GM21526 (cell line): Measurements from ENCODE around the gene MCF2.

ENCODE experiments used
- ATAC-seq: cut with Tn5 transposase; IDR thresholded peaks from one replicate; pipeline ENCODE4 v1.9.1; 2021; ENCODE audit warnings: moderate library complexity; ENCODE audit not compliant: unreplicated experiment, low FRiP score

MCF2 gene

DNA sequence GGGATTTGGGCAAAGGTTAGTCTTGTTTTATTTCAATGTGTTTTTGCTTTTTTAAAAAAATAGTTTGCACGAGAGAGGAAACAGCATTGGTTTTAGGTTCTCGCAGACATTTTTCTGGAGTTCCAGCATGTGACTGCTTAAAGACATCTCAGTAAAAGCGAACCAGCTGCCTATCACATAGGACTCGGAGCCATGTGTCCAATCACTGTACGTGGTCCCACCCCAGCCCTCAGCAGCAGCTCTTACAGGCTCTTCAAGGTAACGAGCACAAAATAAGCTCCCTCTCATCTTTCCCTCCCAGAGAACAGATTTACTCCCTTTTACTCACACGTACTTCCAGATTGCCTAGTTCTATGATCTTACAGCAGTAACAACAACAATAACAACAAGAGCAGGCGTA lies 68.7 kb downstream of the MCF2 start:
- no peak for ATAC-seq

DNA sequence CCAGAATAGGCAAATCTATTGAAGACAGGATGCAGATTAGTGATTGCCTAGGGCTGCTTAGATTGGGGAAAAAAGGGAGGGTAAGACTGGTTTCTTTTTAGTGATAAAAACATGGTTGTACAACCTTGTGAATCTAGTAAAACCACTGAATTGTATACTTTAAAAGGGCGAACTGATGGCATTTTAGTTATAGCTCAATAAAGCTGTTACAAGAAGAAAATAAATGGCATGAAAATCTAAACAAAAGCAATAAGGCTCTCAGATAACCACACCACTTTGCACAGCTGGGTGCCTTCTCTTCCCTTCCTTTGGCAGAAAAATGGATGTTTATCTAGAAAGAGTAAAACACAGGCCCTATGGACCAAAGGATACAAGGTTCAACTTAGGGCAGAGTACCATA lies 107.9 kb downstream of the MCF2 start:
- no peak for ATAC-seq

DNA sequence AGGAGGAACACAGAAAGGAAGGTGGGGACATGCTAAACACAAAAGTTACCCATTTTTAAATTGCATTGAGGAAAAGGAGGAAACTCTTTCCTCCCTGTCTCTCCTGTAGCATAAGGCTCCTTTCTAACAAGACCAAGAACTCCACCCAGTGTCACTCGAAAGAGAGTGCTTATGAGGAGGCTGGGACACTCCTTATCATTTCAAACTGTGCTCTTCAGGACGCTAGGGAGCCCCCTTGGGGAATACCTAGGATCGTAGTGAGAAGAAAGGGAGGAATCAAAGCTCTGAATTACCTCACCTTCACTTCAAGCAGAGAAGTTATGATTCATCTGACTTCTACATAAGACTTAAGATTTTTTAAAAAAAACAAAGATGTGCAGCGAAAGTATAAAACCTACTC lies 111.9 kb downstream of the MCF2 start:
- no peak for ATAC-seq

DNA sequence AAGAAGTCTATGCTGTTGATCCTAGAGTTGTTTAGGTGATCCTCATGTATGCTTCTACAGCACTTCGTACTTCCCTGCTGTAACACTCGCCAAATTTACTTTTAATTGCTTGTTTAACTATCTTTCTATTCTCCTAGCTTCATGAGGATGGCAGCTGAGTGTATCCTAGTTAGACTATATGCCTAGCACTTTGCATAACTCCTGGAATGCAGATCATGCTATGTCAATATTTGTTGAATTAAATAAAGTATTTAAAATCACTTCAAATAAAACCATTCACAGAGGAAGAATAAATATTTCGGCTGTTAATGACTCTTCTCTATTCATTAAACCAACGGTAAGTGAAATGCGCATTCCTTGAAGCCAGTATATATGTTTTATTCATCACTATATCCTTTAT lies 122.4 kb downstream of the MCF2 start:
- ATAC-seq: no peak

DNA sequence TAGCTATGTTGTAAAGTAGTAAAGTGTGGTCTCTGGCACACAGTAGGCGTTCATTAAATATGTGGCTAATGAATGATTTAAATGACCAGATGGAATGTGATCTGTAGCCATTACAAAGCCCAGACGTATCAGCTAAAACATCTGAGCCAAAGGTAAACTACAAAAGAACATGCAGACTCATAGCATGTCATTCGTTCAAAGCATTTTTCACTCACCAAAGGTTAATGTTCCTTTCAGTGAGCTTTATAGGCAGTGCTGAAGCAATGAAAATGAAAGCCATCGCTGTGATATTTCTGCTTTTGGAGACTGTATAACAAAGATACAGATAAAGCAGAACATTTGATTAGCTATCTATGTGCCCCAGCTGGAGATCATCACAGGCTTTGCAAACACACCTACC lies 126.9 kb downstream of the MCF2 start:
- ATAC-seq: no peak

DNA sequence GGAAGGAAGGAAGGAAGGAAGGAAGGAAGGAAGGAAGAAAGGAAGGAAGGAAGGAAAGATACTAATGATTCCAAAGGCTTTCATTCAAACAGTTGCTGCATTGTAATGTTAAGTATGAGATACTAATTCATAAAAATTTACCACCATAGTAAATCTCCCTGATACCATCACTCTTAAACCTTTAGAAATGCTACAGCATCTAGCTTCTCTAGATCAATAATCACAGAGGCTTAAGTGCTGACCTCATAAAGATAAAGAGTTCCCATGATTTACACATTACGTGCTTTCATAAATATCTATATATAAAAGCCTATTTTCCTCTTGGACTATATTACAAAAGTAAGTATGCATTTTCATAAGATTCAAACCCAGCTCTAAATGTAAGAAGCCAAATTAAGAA lies 141.0 kb downstream of the MCF2 start:
- ATAC-seq: no peak

DNA sequence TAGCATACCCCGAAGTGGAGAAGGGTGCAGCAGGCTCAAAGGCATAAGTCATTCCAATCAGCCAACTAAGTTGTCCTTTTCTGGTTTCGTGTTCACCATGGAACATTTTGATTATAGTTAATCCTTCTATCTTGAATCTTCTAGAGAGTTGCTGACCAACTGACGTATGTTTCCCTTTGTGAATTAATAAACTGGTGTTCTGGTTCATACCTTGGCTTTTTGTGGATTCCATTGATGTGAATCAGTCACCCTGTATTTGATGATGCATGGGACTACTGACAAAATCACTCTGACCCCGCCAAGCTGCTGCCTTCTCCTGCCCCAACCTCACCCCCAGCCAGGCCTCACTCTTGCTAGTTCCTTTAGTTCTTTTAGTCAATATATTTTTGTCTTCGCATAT lies 144.7 kb downstream of the MCF2 start:
- no peak for ATAC-seq

DNA sequence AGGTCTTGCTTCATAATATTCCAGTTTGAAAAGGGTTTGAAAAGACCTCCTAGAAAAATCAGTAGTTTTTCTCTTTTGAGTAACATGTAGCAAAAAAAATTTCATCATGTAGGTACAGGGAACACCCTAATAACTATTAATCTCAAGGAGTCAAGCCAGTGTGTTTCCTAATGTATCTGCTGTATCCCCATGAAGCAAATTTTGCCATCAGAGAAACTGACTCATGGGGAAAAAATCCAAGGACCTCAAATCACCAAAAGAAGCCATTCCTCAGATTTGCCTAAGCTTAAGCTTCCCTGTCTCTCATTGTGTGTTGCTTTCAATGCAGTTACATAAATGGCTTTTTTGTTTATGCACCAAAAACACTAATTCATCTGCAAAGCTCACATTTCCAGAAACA lies 147.7 kb downstream of the MCF2 start:
- ATAC-seq: no peak

DNA sequence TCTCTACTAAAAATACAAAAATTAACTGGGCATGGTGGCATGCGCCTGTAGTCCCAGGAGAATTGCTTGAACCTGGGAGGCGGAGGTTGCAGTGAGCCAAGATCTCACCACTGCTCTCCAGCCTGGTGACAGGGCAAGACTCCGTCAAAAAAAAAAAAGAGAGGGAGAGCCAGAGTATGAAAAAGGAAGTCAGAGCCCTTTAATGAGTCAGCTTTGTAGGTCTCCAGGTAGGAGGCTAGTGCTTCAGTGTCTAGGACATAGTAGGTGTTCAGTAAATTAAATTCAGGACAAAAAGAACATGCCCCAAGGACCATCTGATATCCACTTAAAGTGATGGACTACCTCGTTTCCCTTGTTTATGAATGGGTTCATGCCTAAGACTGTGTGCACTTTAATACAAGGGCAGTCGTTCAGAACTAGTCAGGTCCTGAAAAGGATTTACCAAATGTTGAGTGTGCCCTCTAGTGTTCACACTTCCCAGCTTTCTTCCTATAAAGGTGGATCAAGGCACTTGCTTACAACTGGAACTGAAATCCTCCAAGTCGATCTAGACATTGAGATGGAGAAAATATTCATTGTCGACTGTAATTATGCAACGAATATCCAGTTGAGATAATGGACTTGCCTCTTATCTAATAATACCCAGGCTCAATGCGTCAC lies 148.5 kb downstream of the MCF2 start:
- no peak for ATAC-seq

DNA sequence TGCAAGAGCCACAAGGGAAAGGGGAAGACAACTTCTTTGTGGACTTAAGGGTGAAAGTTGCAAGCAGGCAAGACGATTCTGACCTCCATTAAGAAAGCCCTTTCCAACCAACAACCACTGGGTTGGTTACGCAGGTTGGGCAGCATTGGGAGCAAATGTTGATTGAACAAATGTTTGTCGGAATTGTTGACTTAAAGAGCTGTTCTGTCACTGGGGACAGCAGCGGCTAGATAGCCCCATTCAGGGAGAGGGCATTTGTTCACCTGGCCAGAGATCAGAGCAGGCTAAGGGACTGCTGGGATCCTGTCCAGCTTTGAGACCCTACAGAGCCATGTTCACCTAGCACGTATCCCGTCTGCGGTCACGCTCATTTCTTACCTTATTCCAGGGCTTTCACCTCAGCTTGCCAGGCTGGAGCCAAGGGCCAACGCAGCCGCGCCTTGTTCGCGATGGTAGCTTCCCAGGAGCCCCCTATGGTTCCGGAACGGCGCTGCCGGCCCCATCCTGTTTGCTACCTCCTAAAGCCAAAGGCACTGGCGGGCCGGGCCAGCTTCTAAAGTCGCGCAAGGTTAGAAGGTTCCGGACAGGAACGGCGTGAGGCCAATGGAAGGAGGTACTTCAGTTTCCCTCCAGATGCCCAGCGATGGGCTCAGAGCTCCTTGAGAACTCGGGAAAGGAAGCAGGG lies 152.8 kb downstream of the MCF2 start:
- ATAC-seq: no peak

DNA sequence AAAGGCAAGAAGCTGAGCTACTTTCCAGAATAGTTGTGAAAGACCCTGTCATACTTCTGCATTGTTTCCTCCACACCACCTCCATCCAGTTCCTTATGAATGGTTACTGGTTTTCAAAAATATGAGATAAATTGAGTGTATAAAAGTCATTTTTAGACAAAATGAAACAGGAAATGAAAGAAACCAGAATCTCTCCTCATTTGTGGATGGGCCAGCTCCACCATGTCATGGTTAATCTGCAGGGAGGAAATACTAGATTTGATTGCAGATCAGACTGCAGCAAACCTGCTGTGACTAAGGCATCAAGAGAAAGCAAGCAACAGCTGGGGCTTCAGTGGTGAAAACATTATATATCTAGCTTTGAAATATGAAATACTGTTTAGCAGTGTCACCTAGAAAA lies 153.6 kb downstream of the MCF2 start:
- peak; percentile 20 for ATAC-seq

DNA sequence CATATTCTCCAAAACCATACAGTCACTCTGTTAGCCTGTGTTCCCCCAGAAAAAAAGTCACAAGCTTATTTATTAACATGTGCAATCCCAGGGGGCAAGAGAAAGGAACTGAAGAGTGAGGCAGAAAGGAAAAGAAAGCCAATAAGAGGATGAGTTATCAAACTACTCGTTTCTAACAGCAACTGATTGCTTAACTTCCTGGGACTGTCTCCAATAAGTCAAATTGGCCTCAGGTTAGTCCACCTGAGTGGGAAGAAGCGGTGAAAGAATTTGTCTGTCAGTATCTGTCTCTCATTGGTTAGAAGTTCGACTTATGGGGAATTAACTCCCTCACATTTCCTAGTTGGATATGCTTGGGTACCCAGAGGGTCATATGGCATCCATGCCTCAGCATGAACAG lies 163.4 kb downstream of the MCF2 start:
- no peak for ATAC-seq

DNA sequence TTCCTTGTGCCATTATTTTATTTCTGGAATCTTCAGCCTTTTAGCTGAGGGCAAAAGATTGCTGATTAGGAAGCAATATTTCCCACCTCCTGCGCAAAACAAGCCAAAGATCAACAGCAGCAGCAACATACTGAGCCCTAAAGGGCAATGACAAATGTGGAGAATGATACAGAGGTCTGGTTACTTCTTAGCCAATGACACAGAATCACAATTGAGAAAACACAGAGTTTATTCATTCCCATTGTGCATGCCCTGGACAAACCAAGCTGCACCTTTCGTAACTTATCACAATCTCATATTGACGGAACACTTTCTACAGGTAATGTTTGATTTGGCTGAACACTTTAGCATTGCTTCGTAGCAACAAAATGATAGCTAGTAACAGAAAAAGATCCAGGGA lies 164.0 kb downstream of the MCF2 start:
- ATAC-seq: no peak

DNA sequence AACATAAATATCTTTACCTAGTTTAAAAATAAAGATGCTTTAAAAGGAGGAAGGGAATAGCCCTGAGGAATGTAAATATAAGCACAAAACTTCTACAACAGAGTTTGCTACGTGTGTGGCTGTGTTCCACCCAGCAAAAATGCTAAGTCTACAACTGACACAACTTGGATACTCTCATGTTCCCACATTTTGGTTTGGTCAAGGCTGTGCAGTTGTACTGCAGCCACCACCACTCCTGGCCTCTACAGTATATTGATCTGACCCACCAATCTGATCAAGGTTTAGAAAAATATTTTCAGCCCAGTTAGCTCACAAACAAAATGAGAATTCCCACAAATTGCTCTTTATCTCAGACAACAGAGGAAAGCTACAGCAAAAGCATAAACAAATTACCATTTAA lies 165.3 kb downstream of the MCF2 start:
- ATAC-seq: no peak

DNA sequence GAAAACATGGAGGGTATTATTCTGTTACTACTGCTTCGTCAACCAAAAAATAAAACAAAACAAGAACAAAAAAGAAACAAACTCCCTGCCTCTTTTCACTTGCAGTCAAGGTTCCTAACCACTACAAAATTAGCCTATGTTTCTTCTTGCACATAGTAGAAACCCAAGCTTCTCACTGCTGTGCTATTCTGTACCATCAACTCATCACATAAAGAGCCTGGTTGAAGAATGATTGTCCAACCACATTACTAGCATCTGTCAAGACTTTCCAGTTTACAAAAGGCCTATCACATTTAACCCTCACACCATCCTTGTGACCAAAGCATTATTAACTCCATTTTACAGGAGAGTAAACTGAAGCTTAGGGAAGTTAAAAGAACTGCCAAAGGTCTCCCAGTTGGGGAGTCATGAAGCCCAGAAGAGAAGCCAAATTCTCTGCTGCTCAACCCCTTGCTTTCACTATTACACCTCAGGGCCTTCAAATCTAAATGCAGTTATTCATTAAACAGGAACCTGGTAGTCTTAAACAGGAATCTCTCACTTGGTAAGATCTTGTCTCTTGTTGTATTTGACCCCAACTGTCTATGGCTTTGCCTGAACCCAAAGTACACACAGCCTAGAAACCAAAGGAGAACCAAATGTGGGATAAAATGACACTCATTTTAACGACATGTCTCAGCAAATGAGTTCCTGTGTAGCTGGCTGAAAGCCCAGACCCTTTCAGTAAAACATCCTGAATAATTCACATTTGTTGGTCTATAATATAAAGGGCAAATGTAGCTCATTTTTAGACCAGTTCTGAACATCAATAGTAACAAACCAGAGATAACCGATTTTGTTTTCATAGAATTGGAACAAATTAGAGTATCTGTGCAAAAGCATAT lies 168.8 kb downstream of the MCF2 start:
- no peak for ATAC-seq

DNA sequence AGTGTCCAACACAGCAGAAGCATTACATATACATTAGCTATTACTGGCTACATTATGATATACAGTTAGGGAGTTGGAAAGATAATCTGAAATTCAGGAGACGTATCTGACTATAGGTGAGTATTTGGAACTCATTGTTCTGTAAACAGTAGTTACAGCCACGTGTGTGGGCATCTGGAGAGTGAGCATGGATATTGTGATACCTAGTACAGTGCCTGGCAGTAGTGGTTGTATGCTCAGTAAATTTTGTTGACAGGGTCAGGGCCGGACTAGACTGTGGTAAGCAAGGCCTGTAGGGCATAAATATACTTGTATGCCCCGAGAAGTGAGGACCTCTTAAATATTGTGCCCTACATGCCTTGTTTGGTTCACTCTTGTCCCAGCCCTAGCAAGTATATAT lies 174.5 kb downstream of the MCF2 start:
- ATAC-seq: no peak

DNA sequence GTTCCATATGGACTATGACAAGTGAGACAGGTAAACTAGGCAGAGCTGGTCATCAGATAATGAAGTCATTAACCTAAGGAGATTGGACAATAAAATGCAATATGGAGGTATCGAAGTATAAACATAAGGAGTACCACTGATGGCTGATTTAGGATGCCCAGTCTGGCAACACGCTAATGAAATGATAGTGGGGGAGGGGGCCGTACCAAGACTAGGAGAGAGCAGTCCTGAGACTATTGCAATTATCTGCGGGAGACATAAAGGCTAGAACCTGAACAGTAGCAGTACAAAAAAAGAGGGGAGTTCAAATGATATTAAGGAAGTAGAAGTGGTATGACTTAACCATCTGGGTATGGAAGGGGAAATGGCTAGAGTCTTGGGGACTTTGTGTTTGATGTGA lies 175.1 kb downstream of the MCF2 start:
- ATAC-seq: no peak
